Limb (tissue), 2 donors: ENCODE results near the gene C11orf54.
"Not testable (repeated sequence)": the region's sequence is repeated elsewhere in the genome, so short reads cannot be mapped to it uniquely, and the experiment has no call there.

Experiments
- DNase-seq, 2 donors: peaks; one replicate each; pipeline ENCODE4 v3.0.0-alpha.2; 2016; ENCODE audit errors: extremely low spot score in 2 of 2

Gene C11orf54

DNA sequence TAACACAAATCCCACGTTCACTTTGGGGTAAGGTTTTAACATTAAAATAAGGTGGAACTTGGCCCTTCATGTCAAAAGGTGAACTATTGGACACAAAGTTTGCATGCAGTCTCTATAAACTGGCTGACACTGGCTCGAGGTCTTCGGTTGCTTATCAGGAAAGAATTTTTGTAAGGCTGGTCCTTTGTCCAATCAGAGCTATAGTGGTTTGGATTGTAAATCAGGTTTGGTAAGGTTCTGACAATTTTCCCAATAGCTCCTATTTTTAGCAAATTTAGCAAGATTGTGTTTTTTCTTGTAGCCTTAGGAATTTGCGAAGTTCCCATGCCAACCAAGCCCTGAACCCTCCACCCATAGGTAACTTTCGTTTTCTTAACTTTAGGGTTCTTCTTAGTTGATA is 25.0 kb downstream of the C11orf54 start:
- DNase-seq: no peak

DNA sequence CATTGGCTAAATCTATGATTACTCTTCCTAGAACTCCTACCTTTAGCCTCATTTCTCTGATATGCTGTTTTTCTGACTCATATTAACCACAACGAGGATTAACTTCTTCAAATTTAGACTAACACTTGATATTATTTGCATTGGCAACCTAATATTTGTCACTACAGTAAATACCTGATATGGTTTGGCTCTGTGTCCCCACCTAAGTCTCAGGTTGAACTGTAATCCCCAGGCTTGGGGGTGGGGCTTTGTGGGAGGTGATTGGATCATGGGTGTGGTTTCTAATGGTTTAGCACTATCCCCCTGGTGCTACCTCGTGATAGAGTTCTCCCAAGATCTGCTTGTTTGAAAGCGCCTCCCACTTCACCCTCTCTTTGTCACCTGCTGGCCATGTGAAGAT is 25.5 kb downstream of the C11orf54 start:
- DNase-seq: no peak

DNA sequence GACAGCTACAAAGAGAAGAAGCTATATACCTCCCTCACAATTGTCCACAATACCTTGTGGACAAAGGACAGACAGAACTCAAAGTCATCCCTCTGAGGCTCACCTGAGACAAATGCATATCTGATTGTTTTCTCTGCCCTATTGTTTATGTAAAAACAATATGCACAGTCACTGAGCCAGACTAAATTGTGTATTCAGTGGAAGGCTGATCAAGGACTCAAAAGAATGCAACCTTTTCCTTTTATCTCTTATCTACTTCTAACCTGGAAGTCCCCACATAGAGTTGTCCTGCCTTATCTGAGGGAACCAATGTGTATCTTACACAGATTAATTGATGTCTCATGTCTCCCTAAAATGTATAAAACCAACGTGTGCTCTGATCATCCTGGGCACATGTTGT is 28.7 kb downstream of the C11orf54 start:
- DNase-seq: no peak

DNA sequence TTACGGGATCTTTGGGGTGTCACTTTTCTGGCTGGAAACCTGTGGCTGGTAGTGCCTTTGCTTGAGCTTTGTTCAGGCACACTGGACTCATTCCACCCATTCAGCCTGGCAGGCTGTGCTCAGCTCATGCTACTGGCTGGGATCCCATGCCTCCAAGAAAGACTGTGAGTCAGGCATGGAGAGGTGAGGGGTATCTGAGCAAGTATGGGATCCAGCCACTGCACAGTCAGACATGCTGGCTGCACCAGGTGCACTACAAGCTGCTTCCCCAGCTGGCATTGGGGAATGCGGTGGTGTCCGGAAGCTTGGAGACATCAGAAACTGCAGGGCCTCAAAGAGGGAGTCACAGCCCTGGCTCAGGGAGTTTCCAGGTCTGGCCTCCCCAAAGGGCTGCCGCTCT is 30.7 kb downstream of the C11orf54 start:
- DNase-seq: no peak

DNA sequence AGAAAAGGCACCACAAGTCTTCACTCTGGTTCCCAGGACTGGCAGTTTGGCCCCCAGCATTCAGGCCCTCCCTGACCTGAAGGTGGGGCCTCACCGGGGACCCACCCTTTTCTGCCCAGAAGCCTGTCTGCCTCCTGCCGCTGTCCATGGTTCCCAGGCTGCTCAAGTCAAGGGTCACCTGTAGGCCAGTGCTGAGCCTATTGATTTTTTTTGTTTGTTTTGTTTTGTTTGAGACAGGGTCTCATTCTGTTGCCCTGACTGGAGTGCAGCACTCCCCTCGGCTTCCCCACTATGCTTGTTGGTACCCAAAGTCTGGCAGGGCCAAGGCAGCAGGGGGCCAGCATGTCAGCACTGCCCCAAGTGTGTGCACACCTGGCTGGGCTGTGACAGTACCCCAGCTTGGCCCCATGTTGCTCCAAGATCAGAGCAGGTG is 31.6 kb downstream of the C11orf54 start:
- no peak for DNase-seq

DNA sequence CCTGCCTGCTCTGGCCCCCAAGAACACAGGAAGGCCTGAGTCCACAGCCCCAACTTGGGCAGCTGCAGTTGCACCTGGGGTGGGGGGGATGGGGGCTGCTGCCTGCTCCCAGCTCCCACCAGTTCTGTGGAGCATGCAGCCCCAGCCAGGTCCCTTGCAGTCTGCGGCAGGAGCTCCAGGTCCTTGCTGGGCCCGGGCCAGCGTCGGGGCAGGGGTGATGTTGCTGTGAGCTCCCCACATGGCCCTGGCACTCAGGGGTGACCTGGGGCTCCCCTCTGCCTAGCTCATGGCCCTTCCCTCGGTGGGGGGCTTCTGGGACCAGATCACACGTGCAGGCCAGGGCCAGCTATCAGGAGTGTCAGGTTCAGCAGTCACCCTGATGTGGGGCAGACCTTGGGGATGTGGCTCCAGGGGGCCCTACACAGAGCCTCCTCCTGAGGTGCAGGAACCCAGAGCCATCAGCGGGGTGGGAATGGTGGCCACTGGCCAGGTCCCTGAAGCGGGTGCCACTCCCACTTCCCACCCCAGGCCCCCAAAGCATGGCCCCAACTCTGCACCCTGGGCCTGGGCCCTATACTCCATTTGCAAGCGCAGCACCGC is 32.2 kb downstream of the C11orf54 start:
- no peak for DNase-seq

DNA sequence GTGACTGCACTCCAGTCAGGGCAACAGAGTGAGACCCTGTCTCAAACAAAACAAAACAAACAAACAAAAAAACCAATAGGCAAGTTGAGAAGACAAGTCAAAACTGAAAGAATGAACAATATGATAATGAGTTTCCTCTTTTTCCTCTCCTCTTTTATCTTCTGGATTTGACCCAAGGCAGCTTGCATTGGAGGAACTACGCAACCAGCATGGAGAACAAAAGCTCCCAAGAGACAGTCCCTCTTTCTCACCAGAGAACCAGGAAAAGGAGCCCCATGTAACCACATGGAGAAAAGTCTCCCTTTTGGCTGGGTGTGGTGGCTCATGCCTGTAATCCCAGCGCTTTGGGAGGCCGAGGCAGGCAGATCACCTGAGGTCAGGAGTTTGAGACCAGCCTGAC is 33.1 kb downstream of the C11orf54 start:
- DNase-seq: not testable (repeated sequence)

DNA sequence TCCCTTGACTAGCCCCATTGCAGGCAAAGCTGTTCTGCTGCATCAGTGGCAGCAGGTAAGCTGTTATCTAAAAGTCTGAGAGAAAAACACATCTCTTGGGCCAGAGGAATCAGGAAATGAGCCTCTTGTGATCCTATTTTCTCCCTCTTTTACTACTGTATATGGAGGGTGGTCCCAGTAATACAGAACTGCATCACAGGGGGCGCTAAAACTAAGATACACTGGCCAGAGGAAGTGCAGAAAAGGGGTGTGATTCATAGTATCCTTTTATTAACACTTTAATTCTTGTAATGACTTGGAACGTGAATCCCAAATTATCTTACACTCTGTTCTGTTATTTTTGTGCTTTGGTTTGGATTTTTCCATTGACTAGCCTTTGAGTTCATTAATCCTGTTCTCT is 33.8 kb downstream of the C11orf54 start:
- DNase-seq: no peak

DNA sequence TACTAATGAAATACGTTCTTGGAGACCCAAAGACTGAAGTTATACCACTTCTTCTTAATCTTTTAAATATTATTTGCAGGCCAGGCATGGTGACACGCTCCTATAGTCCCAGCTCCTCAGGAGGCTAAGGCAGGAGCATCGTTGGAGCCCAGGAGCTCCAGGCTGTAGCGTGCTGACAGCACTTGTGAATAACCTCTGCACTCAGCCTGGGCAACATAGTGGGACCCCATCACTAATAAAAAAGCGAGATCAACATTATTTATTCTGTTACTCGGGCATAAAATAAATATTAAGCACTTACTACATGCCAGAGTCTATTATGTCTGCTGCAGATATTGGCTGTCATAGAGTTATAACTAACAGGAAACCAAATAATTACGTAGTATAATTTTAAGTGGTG is 41.9 kb downstream of the C11orf54 start:
- DNase-seq: no peak

DNA sequence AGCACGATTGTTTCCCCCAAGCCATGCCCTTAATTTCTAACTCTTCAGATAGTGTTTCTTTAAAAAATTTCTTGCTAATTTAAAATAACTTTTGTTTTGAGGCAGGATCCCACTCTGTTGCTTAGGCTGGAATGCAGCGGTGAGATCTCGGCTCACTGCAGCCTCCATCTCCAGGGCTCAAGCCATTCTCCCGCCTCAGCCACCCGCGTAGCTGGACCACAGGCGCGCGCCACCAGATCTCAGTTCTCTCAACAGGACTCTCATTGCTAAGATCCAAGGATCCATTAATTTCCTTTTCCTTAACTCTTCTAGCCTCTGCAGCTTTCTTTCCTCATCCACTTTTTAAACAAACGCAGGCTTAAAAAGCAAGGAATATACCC is 42.3 kb downstream of the C11orf54 start:
- no peak for DNase-seq

DNA sequence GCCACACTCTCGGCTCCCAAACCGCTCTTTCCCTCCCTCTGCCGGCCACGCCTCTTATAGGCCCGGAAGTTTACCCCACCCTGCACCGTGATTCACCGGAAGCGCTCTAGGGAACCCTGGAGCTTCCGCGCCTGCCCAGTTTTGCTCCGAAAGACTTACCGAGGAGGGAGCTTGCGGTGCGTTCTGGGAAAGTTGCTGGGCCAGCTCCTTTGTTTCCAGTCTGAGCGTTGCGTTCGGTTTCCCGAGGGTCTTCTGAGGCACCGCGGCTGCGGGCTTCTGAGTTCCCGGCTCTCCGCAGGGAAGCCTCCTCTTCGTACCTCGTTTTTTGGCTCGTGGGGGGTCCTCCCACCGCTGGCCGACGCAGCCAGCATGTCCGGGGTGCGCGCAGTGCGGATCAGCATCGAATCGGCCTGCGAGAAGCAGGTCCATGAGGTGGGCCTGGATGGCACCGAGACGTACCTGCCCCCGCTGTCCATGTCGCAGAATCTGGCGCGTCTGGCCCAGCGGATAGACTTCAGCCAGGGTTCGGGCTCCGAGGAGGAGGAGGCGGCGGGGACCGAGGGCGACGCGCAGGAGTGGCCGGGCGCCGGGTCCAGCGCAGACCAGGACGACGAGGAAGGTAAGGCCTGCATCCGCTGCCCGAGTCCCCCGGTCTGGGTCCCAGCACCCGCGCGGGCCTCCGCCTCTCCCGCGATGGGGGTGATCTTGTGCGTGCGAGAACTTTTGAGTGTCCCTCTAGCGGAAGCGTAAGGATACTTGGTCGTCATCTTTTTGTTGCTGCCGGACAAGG is 42.9 kb downstream of the C11orf54 start, which contains the start of gene MED17:
TSS of gene MED17 (plus strand) at position 138 of the 790 bp plus-strand sequence. CDS start at position 370, 232 bp downstream.
- peak; percentile 93 to 97 for DNase-seq

DNA sequence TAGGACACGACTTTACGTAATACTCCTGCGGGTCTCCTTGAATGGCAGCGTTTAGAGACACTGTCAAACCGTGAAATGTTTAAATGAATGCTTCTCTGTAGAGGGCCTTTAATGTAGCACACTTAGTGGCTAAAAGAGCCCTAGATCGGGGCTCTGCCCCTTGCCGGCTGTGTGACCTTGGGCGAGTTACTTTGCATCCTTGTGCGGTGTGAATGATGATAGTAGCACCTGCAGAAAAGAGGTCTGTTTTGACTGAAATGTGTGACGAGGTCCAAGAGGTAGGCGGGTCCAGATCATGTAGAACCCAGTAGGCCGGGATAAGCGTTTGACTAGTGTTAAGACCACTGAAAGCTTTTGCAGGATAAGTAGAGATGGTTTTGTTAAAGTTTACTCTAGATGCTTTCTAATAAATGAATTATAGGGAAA is 43.5 kb downstream of the C11orf54 start:
- no peak for DNase-seq

DNA sequence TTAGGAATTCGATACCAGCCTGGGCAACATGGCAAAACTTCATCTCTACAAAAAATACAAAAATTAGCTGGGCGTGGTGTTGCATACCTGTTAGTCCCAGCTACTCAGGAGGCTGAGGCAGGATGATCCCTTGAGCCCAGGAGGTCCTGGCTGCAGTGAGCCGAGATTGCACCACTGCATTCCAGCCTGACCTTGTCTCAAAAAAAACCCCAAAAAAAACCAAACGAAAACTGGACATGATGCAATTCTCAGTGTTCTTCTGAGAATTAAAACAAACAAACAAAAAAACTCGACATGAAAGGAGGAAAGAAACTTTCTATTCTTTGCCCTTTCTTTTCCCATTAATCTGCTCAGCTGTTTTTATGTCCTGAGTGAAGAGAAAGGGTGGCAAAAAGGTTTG is 50.0 kb downstream of the C11orf54 start:
- no peak for DNase-seq

DNA sequence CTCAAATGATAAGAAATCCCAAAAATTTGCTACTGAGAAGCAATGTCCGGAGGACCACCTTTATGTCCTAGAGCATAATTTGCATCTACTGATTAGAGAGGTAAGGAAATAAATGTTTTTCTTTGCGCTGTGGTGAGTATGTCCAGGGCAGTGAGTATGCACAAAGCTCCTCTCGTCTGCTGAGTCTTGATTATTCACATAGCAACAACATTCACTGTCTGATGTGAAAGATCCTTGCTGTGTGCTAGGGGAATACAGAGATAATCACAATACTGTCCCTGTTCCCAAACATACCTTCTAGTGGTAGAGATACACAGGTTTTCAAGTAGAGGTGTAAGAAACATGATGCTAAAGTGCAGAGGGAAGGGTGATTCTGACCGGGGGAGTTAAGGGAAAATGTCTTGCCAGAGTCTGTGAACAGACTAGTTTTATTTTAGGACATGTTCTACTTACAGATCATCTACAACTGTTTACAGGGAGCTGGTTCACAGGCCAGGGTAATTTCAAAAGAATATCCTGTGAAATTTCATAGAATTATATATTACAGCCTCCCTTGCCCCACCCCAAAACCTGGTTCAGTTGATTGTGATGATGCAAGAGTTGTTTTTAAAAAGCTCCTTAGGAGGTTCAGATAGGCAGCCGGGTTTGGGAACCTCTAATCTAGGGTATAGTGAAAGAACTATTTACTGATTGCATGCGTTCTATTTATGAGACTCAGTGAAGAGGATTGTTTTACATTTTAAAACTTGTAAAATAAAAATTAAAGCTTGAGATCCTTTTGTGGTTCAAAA is 55.2 kb downstream of the C11orf54 start:
- DNase-seq: no peak

DNA sequence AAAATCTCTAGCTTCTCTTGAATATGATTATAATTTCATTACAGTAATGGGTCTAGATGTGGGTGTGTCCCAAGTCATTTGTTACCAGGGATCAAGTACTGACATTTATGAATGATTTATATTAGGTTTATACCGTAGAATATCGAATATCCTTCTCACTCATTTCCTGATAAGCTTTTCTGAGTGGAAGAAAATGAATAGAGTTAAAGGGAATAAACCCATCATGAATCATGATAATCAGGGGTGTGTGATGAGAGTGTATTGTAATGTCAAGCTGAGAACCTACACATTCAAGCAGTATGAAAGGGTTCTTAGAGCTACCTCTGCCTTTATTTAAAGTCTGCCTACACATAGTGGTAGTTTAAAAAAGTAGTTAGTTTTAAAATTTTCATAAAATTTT is 59.9 kb downstream of the C11orf54 start:
- DNase-seq: no peak

DNA sequence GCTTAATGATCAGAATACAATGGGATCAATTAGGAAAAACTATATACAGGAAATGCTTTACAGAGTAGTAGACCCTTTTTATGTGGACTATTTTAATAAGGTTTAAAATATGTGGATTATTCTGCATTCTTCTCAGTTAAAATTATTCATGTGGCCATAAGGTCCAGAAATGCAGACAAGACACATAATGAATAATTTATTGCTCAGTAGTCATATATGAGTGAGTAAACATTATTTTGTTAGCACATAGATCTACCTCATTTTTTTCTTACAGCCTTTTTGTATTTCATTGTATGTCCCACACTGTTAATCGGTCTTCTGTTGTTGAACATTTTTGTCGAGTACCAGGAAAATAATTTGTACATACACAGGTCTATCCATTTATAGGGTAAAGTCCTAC is 63.4 kb downstream of the C11orf54 start:
- no peak for DNase-seq

DNA sequence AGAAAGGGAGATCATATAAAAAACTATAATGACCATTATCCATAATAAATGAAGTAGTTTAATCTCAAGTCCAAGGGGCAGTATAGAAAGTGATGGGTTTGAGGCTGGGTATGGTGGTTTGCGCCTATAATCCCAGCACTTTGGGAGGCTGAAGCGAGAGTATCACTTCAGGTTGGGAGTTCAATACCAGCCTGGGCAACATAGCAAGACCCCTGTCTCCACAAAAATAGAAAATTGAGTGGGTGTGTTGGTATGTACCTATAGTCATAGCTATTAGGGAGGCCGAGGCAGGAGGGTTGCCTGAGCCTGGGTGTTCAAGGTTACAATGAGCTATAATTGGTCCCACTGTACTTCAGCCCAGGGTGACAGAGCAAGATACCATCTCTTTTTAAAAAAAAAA is 66.5 kb downstream of the C11orf54 start:
- DNase-seq: no peak

DNA sequence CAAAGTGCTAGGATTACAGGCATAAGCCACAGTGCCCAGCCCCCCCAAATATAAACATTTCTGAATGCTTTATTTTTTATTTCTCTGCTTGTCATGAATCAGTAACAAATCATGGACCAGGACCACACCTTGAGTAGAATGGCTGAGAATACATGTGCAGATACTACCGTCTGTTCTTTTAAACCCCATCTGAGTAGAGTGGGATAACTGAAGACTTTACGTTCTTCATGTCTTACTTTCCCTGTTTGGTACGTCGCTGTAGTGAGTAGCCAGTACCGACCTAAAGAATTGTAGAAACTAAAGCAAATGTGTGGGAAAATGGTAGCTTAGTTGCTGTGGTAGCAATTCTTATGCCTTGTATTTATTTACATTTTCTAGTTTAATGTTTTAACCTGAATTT is 72.5 kb downstream of the C11orf54 start:
- DNase-seq: no peak
